DMS153 (cell line): ENCODE results near the gene SERPINB1.
A peak's percentile ranks its signal among the peaks of the same experiment; 100 is the strongest.

Experiments
- DNase-seq: peaks from one replicate; lab custom pipeline; 2025; lab: John Stamatoyannopoulos, UW

Gene SERPINB1

GRCh38 chr6:2848851-2849250 lies 7.2 kb upstream of the SERPINB1 start:
- DNase-seq: peak; percentile 53

DNA sequence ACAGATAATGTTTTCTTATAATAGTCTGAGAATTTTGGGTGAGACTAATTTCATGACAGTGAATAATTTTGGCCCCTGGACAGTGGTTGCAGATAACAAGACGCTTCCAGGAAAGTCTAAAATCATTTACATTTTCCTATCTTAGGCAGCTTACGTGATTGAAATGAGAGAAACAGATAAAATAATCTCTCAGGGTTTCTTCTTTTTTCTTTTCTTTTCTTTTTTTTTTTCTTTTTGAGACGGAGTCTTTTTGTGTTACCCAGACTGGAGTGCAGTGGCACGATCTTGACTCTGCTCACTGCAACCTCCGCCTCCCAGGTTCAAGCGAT lies 4.2 kb upstream of the SERPINB1 start:
- DNase-seq: no peak

DNA sequence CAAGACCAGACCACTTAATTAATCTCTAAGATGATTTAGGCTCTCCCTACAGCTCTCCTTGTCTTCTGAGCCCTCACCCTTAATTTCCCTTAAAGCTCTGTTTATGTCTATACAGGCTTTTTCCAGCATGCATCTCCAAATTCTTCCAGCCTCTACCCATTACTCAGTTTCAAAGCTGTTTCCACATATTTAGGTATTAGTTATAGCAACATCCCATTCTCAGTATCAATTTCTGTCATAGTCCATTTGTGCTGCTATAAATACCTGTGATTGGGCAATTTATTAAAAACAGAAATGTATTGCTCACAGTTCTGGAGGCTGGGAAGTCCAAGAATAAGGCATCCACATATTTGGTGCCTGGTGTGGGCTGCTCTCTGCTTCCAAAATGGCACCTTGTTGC lies 2.3 kb upstream of the SERPINB1 start:
- no peak for DNase-seq

- no peak for DNase-seq
Measured at GRCh38 chr6:2843138-2843740, 1.6 kb upstream of the SERPINB1 start.

DNA sequence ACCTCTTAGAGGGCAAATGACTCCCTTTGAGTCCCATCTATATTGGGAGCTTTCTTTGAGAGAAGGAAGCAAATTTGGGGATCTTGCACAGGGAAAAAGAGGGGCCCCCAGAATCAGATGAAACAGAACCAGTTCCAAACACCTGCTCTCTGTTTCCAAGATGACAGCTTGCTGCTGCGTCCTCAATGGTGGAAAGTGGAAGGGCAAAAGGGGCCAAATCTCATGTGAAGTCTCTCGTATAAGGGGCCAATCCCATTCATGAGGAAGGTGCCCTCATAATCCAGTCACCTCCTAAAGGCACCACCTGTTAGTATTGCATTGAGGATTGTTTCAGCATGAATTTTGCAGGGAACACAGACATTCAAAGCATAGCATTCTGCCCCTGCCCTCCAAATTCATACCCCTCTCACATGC lies 483 bp upstream of the SERPINB1 start:
- DNase-seq: no peak

DNA sequence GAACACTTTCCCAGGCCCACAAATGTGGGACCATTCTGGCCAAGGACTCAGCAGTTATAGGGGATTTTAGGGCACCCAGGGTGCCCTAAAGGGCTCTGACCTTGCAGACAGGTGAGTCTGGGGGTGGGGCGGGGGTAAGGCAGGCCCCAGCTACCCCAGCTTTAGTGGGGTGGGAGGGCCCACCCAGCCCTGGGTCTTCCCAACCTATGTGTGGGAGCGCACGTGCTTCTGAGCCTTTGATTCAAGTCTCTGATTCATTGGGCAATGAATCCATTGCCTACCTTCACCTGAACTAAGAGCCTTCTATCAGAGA lies 958 bp downstream of the SERPINB1 start:
- no peak for DNase-seq

DNA sequence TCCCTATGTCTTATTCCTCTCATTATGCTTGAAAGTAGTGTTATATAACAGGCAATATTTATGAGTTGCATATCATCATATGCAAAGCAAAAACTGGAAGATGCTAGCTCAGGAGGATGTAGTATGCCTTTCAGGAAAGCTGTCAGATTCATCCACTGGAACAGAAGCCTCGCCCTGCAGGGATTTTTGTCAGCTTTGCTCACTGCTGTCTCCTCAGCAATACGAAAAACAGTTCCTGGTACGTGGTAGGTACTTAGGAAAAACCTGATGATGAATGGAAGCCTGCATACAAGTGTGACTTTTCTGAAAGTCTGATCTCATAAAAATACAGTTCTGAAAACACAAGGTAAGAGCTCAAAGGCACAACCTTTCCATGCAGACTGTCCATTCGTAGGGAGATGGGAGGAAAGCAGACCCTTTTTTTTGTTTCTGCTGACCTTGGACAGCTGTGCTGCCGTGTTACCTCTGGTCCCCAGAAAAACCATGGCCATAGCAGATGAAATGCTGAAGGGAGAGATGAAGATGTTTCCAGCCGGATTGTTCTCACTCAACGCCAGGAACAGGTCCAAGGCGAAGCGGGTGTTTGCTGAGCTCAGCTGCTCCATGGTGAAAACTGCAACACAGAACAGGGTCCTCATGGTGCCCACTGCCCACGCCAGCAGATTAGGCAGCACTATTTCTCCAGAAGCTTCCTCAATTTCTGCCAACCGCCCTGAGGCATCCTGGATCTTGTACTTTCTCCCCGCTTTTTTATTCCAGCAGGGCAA lies 1.5 kb downstream of the SERPINB1 start:
- DNase-seq: no peak

DNA sequence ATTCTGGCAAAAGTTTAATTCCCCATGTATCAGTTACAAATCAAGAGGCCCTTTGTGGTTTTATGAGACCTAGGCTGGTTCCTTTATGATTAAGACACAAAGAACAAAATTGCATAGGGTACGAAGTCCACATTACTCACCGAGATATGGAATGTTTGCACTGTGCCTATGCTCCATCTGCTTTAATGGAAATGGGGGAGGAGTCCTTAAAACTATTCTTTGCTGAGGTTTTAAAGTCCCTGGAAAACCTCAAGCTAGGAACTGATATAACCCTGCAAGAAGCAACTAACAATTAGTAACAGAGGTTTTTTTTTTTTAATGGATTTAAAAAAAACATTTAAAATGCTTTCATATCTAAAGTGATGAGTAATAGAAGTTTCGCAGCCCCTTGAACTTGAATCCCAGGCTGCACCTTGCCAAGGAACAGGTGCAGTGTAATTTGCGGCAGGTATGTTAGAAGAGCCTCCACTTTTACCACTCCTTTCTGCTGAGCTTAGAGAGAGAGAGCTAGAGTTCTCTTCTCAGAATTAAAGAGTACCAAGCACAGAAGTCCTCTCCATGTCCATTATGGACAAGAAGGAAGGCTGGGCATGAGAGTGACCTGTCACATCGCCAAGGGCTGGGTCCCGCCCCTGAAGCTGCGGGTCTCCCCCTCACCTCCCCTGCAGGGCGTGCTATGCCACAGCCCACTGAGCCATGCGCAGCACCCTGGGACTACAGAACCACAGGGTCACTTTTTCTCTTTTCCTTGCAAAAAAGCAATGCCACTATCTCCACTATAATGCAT lies 2.3 kb downstream of the SERPINB1 start:
- no peak for DNase-seq

- no peak for DNase-seq
Measured at GRCh38 chr6:2838251-2838650, 3.4 kb downstream of the SERPINB1 start.

GRCh38 chr6:2834262-2834661 lies 7.4 kb downstream of the SERPINB1 start:
- no peak for DNase-seq

DNA sequence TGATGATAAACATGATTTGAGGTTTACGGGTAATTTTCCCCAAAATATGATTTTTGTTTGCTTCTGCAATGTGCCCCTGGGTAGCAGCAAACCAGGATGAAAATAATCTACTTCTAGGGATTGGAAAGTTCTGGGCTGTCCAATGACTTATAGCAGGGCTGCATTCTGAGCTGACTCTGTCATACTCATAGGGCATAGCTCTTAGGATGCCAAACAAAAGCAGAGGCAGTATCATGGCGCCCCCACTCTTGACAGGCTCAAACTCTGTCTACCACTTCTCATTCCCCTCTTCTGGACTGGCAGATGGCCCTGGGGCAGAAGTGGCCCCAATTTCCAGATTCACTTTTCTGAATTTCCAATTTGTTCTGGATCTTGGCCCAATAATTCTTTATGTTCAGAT lies 10.3 kb downstream of the SERPINB1 start:
- no peak for DNase-seq

DNA sequence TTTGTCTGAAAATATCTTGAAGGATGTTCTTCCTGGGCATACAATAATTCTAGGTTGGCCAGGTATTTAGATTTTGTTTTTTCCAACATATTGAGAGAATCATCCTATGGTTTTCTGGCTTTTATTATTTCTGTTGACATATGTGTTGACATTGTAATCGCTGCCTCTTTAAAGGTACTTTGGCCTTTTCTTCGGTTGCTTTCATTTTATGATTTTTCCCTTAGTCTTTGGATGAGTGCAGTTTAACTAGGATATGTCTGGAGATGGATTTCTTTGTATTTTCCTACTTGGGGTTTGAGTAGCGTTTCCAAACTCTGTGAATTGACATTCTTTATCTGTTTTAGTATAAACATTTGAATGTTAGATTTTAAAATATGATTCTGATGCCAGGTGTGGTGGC lies 11.5 kb downstream of the SERPINB1 start:
- no peak for DNase-seq

- DNase-seq: no peak
Measured at GRCh38 chr6:2829253-2829652, 12.4 kb downstream of the SERPINB1 start.

- DNase-seq: no peak
Measured at GRCh38 chr6:2828629-2829028, 13.0 kb downstream of the SERPINB1 start.

GRCh38 chr6:2827142-2827541 lies 14.5 kb downstream of the SERPINB1 start:
- DNase-seq: no peak

- no peak for DNase-seq
Measured at GRCh38 chr6:2826131-2826530, 15.5 kb downstream of the SERPINB1 start.

- DNase-seq: no peak
Measured at GRCh38 chr6:2823104-2823850, 18.4 kb downstream of the SERPINB1 start.

DNA sequence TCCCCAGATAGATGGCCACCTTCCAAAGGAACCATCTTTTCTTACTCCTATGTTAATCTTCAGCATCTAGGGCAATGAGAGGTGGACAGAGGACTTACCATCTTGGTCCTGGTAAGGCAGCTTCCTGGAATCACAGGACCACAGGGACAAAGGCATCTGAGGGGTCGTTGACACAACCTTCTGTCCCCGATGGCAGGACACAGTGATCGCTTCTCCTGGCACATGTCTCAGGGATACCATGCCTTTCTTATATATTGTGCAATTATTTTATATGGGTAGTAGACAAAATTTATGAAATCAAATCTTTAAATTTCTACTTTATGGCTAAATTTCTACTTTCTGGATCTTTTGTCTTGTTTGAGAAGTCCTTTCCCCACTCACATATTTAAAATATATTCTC lies 20.1 kb downstream of the SERPINB1 start:
- no peak for DNase-seq

GRCh38 chr6:2820415-2820814 lies 21.2 kb downstream of the SERPINB1 start:
- no peak for DNase-seq

- no peak for DNase-seq
Measured at GRCh38 chr6:2819978-2820377, 21.7 kb downstream of the SERPINB1 start.

GRCh38 chr6:2819115-2819514 lies 22.5 kb downstream of the SERPINB1 start:
- DNase-seq: no peak

GRCh38 chr6:2818593-2818992 lies 23.1 kb downstream of the SERPINB1 start:
- DNase-seq: no peak
